ENCODE results near the gene ATP2C2. TPM values are rescaled to one million over a fixed set of nuclear protein-coding genes. Genes with fewer than 3 reads are reported as not detected.
"Not testable (repeated sequence)": the region's sequence is repeated elsewhere in the genome, so short reads cannot be mapped to it uniquely, and the experiment has no call there.

Gene ATP2C2
- polyA plus RNA-seq, 1 donor (not counting 4 experiments of a cell fraction or from before 2014, with no cell fraction given): 0.96 TPM

- no peak for DNase-seq (ENCODE audit: low read depth, low spot score)
- dilution Hi-C loops (cut with MboI; ENCODE audit: extremely low pct_ligation_motif_present, low sequenced_read_pairs): no loop called here
- no peak for FAIRE-seq
These were observed 30.4 kb downstream of the ATP2C2 start for GRCh38 chr16:84398701-84399100.

DNA sequence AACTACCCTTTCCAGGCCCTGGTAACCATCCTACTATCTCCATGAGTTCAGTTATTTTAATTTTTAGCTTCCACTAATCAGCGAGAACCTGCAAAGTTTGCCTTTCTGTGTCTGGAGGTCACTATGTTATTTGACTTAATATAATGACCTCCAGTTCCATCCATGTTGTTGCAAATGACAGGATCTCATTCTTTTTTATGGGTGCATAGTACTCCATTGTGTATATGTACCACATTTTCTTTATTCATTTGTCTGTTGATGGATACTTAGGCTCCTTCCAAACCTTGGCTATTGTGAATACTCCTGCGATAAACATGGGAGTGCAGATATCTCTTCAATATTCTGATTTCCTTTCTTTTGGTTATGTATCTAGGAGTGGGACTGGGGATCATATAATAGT is 31.6 kb downstream of the ATP2C2 start:
- H3K4me1 ChIP-seq (ENCODE audit: control insufficient read depth, extremely low read depth, insufficient read depth, low read length); H3K9me3 ChIP-seq (ENCODE audit: control insufficient read depth, low read depth, low read length); H3K27me3 ChIP-seq (ENCODE audit: control insufficient read depth, extremely low read depth, insufficient read depth, low read length); FAIRE-seq; H3K4me3 ChIP-seq (ENCODE audit: control insufficient read depth in 2 of 3, extremely low read depth in 1 of 3, insufficient read depth in 2 of 3, low read depth in 1 of 3, low read length in 3 of 3); dilution Hi-C loops (cut with MboI; ENCODE audit: extremely low pct_ligation_motif_present, low sequenced_read_pairs); H3K27ac ChIP-seq (ENCODE audit: control insufficient read depth, insufficient read depth, low read length); H3K4me2 ChIP-seq (ENCODE audit: control insufficient read depth, extremely low read depth, insufficient read depth, low read depth, low read length); H3K9me1 ChIP-seq (ENCODE audit: control insufficient read depth, extremely low read depth, insufficient read depth, low read length); H3K36me3 ChIP-seq (ENCODE audit: control insufficient read depth in 2 of 2, extremely low read depth in 1 of 2, insufficient read depth in 2 of 2, low read length in 2 of 2); H3K79me2 ChIP-seq (ENCODE audit: control insufficient read depth, insufficient read depth, low read length); H2AFZ ChIP-seq (ENCODE audit: control insufficient read depth, low read length); H3K9ac ChIP-seq (ENCODE audit: control insufficient read depth, extremely low read depth, insufficient read depth, low read length); H4K20me1 ChIP-seq (ENCODE audit: control insufficient read depth, extremely low read depth, insufficient read depth, low read length); DNase-seq (ENCODE audit: low read depth, low spot score): not testable (repeated sequence)

More at GRCh38 chr16:84398701-84399100, 30.4 kb downstream of the ATP2C2 start:
- Histone ChIP-seq H3K9me3 (ENCODE audit: control insufficient read depth, low read depth, low read length) (no peaks in the 10 kb centered on the region), H3K27ac (ENCODE audit: control insufficient read depth, insufficient read depth, low read length) (no peak overlapping the region), H3K4me2 (ENCODE audit: control insufficient read depth, extremely low read depth, insufficient read depth, low read depth, low read length) (no peak overlapping the region), H3K79me2 (ENCODE audit: control insufficient read depth, insufficient read depth, low read length) (no peaks in the 10 kb centered on the region), H3K9me1 (ENCODE audit: control insufficient read depth, extremely low read depth, insufficient read depth, low read length) (no peaks in the 10 kb centered on the region), H3K36me3 (ENCODE audit: control insufficient read depth in 2 of 2, extremely low read depth in 1 of 2, insufficient read depth in 2 of 2, low read length in 2 of 2) (no peaks in the 10 kb centered on the region), H3K4me1 (ENCODE audit: control insufficient read depth, extremely low read depth, insufficient read depth, low read length) (peaks cover 8% of the 10 kb centered on the region), H3K27me3 (ENCODE audit: control insufficient read depth, extremely low read depth, insufficient read depth, low read length) (no peaks in the 10 kb centered on the region), H4K20me1 (ENCODE audit: control insufficient read depth, extremely low read depth, insufficient read depth, low read length) (no peaks in the 10 kb centered on the region), H2AFZ (ENCODE audit: control insufficient read depth, low read length) (no peak overlapping the region), H3K4me3 (ENCODE audit: control insufficient read depth in 2 of 3, extremely low read depth in 1 of 3, insufficient read depth in 2 of 3, low read depth in 1 of 3, low read length in 3 of 3) (no peak overlapping the region), H3K9ac (ENCODE audit: control insufficient read depth, extremely low read depth, insufficient read depth, low read length) (no peak overlapping the region)
- TF ChIP-seq EZH2 (IDR thresholded peaks at IDR 0.05; ENCODE audit: low read length): no peak

DNA sequence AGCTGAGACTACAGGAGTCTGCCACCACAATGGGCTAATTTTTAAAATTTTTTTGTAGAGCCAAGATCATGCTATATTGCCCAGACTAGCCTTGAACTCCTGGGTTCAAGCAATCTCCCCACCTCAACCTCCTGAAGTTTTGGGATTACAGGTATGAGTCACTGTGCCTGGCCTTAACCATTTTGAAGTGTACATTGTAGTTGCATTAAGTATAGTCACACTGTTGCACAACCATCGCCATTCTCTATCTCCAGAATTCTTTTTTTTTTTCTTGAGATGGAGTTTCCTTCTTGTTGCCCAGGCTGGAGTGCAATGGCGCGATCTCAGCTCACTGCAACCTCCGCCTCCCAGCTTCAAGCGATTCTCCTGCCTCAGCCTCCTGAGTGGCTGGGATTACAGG is 35.1 kb downstream of the ATP2C2 start:
- H3K27me3 ChIP-seq (ENCODE audit: control insufficient read depth, extremely low read depth, insufficient read depth, low read length): peaks cover 25% of the 10 kb centered on the region
- H3K4me3 ChIP-seq (ENCODE audit: control insufficient read depth in 2 of 3, extremely low read depth in 1 of 3, insufficient read depth in 2 of 3, low read depth in 1 of 3, low read length in 3 of 3); H4K20me1 ChIP-seq (ENCODE audit: control insufficient read depth, extremely low read depth, insufficient read depth, low read length); H3K4me2 ChIP-seq (ENCODE audit: control insufficient read depth, extremely low read depth, insufficient read depth, low read depth, low read length); H3K9me1 ChIP-seq (ENCODE audit: control insufficient read depth, extremely low read depth, insufficient read depth, low read length); dilution Hi-C loops (cut with MboI; ENCODE audit: extremely low pct_ligation_motif_present, low sequenced_read_pairs); H3K36me3 ChIP-seq (ENCODE audit: control insufficient read depth in 2 of 2, extremely low read depth in 1 of 2, insufficient read depth in 2 of 2, low read length in 2 of 2); DNase-seq (ENCODE audit: low read depth, low spot score); H3K9ac ChIP-seq (ENCODE audit: control insufficient read depth, extremely low read depth, insufficient read depth, low read length); H3K27ac ChIP-seq (ENCODE audit: control insufficient read depth, insufficient read depth, low read length); H3K79me2 ChIP-seq (ENCODE audit: control insufficient read depth, insufficient read depth, low read length); H2AFZ ChIP-seq (ENCODE audit: control insufficient read depth, low read length); FAIRE-seq; H3K9me3 ChIP-seq (ENCODE audit: control insufficient read depth, low read depth, low read length); H3K4me1 ChIP-seq (ENCODE audit: control insufficient read depth, extremely low read depth, insufficient read depth, low read length): not testable (repeated sequence)
